GM21367 (cell line): ENCODE data around the gene TSPAN32.
A peak's percentile ranks its signal among the peaks of the same experiment; 100 is the strongest.

Experiments used
- ATAC-seq: cut with Tn5 transposase; IDR thresholded peaks from one replicate; pipeline ENCODE4 v1.9.1; 2021; ENCODE audit not compliant: unreplicated experiment

TSPAN32 gene

DNA sequence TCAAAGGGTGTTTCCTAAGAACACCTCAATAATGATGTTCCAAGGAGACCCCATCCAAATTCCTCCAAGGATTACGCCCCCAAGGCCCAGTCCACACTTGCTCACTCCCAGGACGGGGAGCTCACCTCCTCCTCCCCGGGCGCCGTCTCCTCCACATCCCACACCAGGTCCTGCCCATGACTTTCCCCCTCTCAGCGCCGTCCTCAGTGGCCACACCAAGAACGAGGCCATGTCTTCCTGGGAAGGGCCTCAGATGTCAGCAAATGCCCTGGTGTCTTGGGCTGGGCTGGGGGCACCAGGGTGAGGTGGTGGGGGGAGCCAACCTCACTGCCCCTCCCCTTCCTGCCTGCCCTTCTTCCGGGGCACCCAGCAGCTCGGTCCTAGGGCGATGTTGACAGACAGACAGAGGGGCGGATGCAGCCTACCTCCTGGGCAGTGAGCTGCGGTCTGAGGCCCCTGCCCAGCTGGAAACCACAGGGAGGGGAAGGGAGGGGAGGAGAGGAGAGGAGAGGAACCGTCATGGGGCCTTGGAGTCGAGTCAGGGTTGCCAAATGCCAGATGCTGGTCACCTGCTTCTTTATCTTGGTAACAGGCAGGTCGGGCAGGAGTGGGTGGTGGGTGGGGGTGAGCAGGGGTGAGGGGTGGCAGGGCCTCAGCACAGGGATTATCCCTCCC is at the start of gene TSPAN32, which contains the start of gene C11orf21:
Gene TSPAN32 (plus strand): TSS at position 383 of the 675 bp plus-strand sequence. CDS start 137 bp downstream, at position 520.
Gene C11orf21 (minus strand): TSS at position 288 of the 675 bp plus-strand sequence. CDS start 110 bp downstream, at position 178.
- peak; percentile 56 for ATAC-seq

- ATAC-seq, result no peak
Measured at GRCh38 chr11:2252018-2252417, 49.8 kb upstream of the TSPAN32 start.

DNA sequence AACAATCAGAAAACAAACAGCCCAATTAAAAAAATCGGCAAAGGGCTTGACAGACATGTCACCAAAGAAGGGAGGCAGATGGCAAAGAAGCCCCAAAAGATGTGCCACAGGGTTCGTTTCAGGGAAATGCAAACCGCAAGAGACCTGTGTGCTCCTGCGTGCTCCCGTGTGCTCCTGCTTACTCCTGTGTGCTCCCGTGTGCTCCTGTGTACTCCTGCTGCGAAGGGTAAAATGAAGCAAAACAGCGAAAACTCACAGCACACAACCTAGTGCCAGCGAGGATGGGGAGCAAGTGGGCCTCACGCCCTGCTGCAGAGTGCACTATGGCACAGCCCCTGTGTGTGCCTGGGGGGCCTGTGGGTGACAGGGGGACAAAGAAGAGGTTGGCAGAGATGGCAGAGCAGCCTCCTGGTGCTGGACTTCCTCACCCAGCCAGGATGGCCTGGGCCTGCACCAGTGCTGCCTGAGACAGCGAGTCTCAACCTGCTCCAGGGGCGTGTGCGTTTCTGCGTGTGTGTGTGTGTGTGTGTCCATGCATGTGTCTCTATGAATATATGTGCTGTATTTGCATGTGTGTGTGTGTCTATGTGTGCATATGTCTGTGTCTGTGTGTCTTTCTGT is 45.4 kb upstream of the TSPAN32 start:
- no peak for ATAC-seq

DNA sequence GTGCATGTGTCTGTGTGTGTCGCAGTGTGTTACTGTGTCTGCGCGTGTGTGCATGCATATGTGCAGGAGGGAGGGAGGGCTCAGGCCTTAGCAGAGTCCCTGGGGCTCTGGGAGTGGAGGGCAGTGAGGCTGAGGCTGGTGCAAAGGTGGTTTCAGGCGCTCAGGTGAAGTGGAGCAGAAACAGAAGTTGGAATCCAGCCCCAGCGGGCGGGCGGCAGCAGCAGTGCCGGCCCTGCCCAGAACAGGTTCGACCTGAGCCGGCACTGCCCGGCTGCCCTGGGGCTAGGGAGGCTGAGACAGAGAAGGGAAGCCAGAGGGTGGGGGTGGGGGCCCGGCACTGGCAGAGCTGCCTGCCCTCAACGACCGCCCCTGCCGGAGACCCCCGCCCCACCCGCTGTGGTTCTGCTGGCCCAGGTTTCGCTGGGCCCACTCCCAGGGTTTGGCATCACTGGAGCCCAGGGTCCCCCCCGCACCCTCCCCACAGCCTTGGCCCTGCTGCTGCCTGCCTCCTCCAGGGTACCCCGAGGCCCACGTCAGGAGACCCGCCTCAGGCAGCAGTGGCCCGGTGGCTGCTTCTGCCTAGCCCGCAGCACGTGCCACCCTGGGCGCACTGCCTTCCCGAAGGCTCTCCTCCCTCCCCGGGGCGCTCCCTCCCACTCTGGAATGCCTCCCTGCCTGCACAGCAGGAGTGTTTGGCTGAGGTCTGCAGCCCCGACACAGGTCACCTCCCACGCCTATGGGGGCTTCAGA is 44.7 kb upstream of the TSPAN32 start:
- no peak for ATAC-seq

DNA sequence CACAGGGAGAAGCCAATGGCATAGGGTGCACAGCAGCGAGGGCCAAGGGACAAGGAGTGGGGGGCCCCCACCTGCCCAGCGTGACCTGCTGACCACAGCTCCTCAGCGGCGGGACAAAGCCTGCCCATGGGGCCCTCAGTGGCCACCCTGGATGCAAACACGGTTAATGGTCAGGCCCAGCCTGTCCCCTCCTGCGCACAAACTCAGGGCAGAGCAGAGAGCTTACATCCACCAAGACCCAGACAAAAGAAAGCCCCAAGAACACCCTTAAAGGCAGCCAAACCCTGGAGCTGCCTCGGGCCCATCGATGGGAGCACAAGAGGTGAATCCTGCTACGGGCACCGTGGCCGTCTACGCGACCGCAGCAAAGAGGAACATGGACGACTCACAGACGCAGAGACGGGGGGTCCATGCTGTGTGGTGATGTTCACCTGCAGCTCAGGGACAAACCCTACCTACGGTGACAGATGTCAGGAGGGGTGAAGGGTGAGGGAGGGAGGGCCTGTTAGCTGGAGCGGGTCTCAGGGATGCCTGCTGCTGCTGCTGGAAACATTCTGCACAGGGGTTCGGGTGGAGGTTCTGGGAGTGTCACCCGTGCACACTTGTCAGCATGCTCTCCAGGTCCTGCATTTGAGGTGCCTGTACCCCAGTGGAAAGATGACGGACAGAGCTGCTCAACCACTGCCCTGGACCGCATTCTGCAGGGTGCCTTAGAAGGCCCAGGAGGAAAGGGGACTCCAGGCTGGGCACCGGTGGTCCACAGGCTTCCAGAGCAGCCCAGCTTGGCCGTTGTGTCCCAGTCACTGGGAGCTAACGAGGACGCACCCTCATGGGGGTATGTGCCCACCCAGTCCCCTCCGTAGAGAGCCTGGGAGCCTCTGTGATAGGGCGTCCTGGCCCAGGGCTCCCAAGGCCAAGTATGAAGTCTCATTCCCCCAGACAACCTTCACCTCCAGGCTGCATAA is 43.0 kb upstream of the TSPAN32 start:
- ATAC-seq, result no peak

DNA sequence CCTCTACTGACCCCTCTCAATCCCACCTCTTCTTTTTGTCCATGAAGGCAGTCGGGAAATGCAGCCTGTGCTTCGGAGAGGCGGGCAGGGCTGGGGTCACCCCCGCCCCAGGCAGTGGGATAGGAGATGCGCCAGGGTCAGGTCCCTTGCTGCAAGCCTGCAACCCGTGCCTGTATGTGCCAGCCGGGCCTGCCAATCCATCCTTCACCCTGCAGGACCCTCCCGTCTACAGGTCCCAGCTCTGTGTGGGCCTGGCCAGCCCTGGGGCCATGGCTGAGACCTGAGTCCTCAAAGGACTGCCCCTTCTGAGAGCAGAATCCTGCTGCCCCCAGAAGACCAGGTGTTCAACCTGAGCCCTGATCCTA is 42.4 kb upstream of the TSPAN32 start:
- no peak for ATAC-seq

- no peak for ATAC-seq
Measured at GRCh38 chr11:2259897-2260451, 41.8 kb upstream of the TSPAN32 start.

- ATAC-seq, result no peak
Measured at GRCh38 chr11:2260491-2261364, 41.1 kb upstream of the TSPAN32 start.

DNA sequence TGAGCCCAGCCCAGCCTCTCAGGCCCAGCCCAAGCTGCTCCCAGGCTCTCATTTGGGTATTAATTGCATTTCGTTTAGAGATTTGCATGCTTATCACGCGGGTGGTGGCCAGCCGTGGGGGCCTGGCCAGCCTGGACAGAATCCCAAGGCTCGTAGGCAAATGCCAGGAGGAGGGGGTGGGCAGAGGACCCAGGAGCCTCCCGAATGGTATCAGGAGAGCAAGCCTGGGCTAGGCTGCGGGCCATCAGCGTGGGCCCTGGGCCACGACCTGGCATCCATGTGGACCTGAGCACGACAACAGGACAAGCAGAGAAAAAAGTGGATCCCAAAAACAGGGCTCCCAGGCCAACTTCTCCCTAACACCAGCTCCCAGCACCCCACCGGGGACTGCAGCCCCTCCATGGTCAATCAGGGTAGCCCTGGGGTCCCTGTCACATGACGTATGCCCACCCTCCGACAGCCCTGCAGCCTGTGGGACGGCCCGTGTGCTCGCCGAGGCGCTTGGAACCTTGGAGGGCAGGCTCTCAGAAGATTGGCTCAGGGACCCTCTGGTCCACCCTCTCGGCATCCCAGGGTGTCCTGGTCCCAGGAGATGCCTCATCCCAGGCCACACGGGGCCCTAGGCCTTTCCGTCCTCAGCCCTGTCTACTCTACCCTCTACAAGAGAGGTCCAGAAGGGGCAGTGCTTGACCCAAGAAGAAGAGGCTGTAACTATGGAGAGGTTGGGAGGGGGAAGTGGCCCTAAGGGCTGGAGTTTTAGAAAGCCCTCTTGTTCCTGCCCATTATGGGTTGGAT is 40.2 kb upstream of the TSPAN32 start:
- no peak for ATAC-seq

DNA sequence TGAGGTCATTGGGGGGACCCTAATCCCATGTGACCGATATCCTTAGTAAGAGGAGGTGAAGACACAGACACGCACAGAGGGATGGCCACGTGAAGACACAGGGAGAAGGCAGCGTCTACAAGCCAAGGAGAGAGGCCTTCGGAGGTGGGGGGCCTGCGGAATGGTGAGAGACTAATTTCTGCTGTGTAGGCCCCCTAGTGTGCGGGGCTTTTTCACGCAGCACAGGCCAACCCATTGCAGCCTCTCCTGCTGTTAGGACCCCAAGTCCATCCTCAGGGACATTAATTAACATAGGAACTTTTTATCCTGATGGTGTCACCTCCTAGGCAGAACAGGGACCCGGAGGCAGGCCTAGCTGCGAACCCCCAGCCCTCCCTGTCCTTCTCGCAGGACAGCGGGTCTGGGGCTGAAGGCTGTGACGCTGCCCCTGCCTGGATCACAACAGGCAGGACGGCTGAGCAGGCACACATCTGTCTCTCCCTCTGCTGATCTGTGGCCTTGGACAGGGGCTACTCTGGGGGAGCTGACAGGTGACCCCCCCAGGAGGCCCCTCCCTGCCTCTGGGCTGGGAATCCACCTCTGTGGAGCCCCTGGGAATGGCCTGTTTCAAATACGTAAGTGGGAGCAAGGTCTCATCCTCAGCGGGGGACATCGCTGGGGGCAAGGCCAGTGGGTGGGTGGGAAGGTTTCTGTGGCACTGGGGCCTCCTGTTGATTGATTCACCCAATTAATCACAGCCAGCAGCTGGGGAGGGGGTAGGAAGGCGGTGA is 39.3 kb upstream of the TSPAN32 start:
- no peak for ATAC-seq

DNA sequence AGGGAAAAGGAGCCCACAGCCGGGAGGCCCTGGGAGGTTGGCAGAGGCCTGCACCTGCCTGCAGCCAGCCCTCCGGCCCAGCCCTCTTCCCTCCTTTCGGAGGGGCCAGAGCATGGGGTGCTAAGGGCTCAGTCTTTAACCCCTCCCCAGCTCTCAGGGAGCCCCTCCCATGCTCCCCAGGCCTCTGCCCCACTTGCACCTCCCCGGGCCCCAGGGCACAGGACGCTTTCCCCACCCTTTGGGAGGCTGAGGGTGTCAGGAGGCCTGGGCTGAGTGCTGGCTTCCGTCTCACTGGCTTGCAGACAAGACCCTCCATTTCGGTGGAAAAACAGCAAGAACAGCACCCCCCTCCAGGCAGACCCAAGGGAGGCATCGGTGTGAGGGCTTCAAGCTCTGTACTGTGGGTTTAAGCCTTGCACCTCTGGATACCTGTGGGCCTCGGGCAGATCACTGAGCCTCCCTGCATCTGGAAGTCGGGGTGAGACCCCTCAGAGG is 38.7 kb upstream of the TSPAN32 start:
- ATAC-seq, result no peak

GRCh38 chr11:2263724-2264360 is 38.0 kb upstream of the TSPAN32 start:
- no peak for ATAC-seq

DNA sequence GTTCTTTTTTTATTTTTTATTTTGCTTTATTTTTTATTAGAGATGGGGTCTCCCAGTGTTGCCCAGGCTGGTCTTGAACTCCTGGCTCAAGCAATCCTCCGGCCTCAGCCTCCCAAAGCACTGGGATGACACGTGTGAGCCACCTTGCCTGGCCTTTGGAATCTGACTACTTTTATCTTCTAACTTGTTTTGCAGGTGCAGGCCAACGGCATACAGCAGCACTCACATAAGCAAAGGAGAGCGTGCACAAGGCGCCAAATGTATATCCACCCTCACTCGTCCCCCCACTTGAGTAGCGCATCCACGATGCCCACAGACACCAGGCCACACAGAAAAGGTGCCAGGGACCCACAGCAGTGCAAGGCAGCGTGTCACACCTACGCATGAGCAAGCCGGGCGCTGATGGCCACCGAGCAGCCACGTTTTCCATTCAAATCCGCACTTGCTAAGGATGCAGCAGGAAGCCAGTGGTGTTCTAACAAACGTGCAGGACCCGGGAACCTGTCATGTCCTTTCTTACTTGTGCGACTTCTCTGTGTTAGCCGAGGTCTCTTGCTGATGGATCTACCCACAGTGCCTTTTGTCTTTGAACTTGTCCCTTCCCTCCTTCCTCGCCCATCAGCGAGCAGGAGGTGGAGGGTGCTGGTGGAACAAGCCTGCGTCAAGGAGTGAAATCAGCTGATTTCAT is 37.3 kb upstream of the TSPAN32 start:
- ATAC-seq, result no peak

DNA sequence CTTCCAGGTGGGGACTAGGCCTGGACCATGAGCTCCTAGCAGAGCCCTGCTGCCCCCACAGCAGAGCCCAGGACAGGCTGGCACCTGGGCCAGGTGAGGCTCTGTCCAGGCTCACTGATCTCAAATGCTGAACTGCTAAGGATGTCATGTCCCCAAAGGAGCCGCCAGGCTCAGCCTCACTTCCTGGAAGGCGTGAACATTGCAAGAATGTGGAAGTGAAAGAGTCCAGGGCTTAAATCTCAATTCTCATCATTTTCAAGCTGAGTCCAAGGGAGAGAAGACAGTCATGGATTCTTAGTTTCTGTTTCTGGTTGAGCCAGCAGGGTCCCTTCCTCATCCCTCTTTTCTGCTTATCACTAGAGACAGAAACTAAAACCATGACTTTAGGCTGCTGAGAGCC is 36.4 kb upstream of the TSPAN32 start:
- peak; percentile 48 for ATAC-seq

DNA sequence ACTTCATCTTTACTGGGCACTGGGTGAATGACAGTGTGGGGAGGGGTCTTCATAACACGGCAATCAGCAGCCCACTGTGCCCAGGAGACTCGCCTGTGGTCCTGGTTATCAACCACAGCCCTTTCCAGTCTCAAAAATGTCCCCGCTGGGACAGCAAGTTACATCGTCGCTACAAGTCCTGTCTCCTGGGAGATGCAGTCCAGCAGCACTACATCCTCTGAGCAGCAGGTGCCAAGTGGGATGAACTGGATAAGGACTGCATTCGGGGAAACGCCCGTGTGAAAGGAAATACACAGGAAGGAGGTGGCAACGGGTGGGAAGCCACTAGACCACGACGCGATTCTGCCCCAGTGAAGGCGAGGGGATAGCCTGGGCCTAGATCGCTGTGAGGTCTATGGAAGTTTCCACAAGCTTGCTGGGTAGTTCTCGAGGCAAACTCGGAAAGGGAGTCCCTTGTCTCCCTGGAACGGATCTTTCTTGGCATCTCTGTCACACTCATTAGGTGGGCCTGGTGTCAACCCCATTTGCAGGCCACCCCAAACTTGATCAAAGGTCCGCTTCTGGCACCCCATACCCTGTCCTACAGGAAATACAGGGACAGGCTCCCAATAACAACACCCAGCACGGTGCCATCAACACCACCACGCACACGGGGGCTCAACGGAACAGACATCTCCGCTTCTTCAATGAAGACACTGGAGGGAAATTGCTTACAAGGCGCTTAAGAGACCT is 35.8 kb upstream of the TSPAN32 start:
- no peak for ATAC-seq
